ENCODE measurements around the gene TTL.
"Not testable (repeated sequence)": the region's sequence is repeated elsewhere in the genome, so short reads cannot be mapped to it uniquely, and the experiment has no call there.

The TTL gene

DNA sequence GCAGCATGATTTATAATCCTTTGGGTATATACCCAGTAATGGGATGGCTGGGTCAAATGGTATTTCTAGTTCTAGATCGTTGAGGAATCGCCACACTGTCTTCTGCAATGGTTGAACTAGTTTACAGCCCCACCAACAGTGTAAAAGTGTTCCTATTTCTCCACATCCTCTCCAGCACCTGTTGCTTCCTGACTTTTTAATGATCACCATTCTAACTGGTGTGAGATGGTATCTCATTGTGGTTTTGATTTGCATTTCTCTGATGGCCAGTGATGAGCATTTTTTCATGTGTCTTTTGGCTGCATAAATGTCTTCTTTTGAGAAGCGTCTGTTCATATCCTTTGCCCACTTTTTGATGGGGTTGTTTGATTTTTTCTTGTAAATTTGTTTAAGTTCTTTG, 42.3 kb downstream of the TTL start:
- not testable (repeated sequence) for DNase-seq

DNA sequence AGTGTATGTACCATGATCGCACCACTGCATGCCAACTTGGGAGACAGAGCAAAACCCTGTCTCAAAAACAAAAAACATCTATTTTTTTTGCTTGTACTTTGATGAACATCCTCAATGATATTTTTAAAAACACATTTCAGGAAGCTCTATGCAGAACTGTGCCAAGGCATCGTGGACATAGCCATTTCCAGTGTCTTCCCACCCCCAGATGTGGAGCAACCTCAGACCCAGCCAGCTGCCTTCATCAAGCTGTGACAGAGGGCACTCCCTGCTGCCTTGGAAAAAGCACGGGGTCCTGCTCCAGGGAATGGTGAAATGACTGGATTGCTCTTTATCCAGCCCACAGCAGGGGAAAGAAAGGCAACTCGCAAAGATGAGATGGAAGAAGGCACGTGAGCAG, 46.6 kb downstream of the TTL start:
- DNase-seq = no peak

DNA sequence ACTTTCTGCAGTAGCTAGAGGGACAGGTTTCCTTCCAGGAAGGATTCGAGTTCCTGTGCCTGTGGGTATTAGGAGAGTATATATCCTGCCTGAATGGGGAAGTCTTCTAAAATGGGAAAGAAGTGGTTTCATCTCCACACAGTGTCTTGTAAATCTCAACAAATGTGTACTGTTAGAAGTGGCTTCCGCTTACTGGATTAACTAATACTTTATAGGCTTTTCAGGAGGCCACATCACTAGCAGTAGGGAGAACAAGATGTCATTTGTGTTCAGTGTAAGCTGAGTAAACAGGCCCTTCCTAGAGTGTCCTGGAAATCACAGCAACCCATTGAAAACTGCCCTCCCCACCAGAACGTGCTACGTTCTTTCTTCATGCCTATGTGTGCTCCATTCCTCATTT, 47.8 kb downstream of the TTL start:
- DNase-seq = no peak

DNA sequence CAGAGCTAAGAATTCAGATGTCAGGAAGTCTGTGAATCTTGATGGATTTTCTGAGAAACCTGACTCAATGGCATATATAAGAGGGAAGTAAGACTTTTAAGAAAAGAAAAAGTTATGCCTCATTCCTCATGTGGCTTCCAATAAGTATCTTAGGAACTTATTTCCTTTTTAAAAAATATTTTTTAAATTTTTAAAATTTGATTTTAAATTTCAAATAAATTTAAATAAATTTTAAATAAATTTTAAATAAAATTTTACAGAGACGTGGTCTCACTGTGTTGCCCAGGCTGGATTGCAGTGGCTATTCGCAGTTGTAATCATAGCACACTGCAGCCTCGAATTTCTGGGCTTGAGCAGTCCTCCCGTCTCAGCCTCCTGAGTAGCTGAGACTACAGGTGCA, 48.8 kb downstream of the TTL start:
- no peak for DNase-seq

DNA sequence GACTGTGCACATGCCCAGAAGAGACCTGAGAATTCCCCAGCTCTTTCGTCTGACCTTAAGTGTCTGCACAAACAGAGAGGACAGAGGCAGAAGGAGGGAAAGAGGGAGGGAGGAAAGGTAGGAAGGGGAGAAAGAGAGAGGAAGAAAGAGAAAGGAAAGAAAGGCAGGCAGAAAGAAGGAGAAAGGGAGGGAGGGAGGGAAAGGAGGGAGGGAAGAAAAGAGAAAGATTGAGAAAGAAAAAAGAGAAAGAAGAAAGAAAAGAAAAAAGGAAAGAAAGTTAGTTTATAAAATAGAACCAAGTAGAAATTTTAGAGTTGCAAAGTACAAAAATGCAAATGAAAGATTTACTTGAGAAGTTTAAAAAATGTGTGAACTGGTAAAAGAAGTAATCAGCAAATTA, 52.9 kb downstream of the TTL start:
- DNase-seq = no peak

DNA sequence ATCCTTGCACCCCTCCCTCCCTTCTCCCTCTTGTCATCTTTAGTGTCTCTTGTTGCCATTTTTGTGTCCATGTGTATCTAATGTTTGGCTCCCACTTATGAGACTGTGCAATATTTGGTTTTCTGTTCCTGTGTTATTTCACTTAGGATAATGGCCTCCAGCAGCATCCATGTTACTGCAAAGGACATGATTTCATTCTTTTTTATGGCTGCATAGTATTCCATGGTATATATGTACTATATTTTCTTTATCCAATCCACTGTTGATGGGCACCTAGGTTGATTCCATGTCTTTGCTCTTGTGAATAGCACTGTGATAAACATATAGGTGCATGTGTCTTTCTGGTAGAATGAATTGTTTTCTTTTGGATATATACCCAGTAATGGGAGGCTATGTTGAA, 54.7 kb downstream of the TTL start:
- not testable (repeated sequence) for DNase-seq

DNA sequence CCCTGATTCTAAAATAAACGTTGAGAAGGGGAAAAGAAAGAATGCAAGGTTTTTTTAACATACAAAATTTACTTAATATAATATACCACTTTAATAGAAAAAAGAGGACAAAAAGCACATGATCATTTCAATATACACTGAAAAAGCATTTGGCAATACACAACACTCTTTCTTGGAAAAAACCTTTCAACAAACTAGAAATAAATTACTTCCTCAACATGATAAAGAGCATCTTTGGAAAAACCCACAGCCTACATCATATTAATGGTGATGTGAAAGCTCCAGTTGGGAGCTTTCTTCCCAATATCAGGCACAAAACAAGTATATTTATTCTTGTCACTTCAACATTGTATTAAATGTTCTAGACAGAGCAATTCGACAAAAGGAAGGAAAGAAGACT, 57.4 kb downstream of the TTL start:
- no peak for DNase-seq

DNA sequence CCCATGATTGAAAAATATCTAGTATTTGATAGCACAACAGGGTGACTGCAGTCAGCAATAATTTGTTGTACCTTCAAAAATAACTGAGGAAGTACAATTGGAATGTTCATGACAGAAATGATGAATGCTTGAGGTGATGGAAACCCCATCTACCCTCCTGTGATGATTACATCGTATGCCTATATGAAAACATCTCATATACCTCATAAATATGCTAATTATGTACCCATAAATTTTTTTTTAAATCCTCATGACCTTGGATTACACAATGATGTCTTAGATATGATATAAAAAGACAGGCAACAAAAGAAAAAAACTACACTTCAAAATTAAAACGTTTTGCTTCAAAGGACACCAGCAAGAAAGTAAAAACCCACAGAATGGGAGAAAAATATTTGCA, 59.0 kb downstream of the TTL start:
- DNase-seq = no peak

DNA sequence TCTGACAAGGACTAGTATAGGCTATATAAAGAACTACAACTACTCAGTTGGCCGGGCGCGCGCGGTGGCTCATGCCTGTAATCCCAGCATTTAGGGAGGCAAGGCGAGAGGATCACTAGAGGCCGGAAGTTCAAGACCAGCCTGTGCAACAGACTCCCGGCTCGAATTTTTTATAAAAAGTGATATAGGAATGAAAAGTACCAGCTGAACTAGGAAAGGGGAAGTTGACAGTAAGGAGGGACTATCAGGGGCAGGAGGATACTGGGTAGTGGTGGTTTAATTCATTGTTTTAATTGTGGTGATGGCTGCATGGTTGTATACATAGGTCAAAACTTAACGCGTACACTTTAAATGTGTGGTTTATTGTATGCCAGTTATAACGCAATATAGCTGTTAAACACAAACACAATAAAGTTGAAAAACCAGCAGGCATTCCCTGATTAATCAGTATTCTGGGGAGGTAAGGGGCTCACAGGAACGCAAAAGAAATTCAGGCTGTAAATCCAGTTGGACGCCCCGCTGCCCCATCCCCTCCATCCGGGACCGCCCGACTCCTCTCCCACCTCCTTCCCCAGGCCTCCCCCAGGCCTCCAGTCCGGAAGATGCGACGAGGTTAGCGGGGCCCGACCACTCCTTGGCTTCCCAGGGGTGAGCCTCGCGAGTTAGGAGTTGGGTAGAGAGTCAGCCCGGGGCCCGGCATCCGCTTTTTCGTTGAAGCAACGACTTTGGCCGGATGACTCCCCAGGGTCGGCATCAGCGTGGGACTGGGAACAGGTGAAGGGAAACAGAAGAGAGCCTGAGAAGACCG, 59.6 kb downstream of the TTL start:
- peak; percentile 70 for DNase-seq

DNA sequence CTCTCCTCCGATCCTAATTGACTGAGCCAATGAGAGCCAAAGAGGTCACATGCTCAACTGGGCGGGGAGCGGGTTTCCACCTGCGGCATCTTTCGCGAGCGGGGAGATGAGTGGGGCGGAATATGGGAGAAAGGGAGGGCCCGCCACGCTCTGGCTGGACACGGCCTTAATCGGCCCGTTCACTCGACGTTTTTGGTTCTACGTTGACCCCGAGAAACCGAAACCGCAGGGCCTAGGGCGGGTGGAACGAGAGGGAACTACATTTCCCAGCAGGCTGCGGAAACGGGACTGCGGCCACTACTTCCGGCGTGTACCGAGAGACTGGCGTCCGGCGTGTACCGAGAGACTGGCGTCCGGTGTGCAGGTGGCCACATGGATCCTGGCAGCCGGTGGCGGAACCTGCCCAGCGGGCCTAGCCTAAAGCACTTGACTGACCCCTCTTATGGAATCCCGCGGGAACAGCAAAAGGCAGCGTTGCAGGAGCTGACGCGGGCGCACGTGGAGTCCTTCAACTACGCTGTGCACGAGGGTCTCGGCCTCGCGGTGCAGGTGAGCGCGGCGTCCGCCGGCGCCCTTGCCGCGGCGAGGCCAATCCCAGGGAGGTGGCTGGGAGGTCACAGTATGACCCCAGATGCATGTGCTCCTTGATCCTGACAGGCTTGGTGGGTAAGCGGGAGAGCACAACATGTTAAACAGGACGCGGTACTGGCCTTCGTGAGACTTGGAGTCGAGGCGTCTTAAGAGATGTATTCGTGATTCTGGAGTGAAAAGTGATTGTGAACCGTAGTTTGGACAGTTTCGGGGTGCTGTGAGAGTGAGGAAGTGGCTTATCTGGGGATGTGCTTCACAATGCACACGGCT, 60.4 kb downstream of the TTL start, which contains the start of gene POLR1B:
Gene POLR1B, plus strand, starts transcription at position 343 of the 861 bp plus-strand sequence. Its CDS starts 30 bp downstream, at position 373.
- peak; percentile 77 for DNase-seq

DNA sequence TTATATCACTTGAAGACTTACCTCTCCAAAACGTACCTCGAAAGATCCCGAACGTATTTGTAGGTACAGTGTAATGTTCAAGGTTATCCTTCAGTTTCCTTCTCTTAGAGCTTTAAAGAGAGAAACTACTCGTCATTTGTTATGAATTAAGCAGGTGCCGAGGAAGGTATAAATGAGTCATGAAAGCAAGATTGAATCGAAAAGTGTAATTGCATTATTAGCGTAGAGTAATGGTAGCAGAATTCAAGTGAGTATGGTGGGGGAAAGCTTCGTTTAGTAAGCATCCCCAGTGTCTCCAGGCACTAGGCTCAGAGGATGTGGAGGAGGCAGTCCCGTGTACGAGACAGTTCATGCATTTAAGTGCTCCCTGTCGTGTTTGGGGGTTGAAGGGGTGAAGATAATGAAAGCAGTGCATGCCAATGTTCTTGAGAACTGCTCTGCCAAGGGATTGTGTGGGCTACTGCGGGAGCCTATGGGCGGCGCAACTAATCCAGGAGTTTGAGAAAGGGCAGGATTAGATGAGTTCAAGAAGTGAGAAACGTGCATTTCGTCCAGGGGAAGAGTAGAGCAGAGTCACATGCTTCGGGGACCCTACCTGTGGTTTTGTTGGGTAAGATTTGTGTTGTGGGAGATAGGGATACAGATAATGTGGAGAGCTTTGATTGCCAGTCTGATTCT, 61.2 kb downstream of the TTL start:
- DNase-seq = no peak

DNA sequence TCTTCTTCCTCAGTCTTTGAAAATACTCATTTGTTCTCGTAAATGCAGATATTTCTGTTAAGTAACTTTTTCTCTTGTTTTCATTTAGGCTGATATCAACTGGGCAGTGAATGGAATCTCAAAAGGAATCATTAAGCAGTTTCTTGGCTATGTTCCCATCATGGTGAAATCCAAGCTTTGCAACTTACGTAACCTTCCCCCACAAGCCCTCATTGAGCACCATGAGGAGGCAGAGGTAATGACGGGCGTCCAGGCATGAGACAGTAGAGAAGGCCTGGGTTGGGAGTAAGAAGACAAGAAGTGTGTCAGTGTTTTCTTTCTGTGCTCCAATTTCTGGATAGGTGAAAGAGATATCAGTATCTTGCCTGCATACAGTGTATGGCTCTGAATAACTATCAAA, 65.4 kb downstream of the TTL start:
- peak; percentile 48 for DNase-seq

DNA sequence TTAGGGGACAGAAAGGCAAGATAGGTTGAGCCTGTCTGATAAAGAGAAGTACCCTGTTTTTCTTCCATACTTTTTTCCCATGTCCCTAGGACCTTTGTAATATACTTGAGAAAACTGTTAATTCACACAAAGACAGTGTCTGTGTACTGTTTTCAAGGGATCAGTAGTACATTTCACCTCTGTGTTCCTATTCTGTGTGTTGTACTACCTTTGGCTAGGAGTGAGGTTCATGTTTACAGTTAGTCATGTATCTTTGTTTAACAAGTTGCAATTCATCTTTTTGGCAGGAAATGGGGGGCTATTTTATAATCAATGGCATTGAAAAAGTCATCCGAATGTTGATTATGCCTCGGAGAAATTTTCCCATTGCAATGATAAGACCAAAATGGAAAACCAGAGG, 67.0 kb downstream of the TTL start:
- DNase-seq = no peak

DNA sequence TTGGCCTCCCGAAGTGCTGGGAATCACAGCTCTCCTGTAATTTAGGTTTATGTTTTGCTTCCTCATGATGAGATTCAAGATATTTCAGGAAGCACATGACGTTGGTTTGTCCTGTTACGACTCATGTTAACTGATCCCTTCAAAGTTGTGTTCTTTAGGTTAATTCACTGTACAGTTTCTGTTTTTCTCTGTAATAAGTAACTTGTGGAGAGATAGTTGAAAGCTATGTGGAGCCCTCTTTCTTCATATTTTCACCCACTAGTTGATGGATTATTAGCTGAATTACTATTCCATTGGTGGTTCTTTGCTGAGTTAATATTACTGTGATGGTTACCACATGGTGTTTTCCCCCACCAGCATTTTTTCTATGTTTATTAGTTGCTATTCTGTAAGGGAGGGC, 84.1 kb downstream of the TTL start:
- DNase-seq = no peak

DNA sequence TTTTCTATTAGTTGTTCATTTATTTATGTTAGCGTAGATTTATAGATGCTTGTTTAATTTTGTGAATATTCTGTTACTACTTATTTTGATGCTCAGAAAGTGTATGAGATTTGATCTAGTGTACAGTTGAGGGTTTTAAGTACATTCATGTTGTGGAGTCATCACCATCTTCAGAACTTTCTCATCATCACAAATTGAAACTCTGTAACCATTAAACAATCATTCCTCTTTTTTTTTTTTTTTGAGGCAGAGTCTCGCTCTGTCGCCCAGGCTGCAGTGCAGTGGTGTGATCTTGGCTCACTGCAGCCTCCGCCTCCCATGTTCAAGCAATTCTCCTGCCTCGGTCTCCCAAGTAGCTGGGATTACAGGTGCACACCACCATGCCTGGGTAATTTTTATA, 84.6 kb downstream of the TTL start:
- not testable (repeated sequence) for DNase-seq

DNA sequence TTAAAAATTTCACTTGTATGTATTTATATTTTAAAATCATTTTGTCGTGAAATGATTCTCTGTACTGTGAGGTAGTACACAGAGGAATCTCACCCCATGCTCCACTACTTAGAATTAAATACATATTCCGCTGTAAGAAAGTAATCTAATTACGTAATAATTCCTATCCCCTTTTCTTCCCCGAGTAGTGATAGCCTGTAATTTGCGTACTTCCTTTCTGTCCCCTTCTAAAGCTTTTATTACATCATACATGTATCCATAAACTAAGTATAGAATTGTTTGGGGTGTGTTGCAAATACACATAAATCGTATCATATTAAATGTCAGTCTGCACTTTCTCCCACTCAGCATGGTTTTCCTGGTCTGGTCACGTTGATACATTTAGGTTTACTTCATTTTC, 90.0 kb downstream of the TTL start:
- DNase-seq = no peak

DNA sequence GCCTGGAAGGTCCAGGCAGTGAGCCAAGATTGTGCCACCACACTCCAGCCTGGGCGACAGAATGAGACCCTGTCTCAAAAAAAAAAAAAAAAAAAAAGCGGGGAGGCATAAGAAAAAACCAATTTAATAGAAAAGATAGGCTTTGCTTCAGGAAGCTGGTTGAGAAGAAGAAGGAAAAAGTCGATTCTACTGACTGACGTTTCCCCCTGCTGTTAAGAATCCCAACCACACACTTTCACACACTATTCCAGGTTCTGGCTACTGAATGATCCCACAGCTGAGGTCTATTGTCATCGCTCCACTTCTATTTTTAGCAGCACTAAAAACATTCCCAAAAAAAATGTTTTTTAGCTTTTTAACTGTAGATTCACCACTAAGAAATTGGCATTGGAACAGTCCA, 95.8 kb downstream of the TTL start:
- DNase-seq = peak; percentile 22

DNA sequence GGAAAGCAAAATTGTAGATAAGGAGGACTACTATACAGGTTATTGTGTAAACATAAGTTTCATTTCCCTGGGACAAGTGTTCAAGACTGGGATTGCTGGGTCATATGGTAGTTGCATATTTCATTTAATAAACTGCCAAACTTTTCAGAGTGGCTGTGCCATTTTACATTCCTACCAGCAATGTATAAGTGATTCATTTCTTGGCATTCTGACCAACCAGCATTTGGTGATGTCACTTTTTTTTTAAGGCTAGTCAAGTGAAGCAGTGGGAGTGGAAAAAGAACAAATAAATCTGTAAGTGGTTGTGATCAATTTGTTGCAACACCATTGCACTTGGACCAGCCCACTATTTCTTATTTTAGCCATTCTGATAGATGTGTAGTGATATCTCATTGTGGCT, 97.3 kb downstream of the TTL start:
- DNase-seq = peak; percentile 89

DNA sequence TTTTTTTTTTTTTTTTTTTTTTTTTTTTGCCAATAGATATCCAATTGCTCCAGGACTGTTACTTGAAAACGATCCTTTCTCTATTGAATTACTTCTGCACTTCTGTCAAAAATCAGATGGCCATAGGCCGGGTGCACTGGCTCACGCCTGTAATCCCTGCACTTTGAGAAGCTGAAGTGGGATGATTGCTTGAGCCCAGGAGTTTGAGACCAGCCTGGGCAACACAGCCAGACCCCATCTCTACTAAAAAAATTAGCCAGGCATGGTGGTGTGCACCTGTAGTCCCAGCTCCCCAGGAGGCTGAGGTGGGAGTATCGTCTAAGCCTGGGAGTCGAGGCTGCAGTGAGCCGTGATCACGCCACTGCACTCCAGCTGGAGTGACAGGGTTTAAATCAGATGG, 98.1 kb downstream of the TTL start:
- no peak for DNase-seq

DNA sequence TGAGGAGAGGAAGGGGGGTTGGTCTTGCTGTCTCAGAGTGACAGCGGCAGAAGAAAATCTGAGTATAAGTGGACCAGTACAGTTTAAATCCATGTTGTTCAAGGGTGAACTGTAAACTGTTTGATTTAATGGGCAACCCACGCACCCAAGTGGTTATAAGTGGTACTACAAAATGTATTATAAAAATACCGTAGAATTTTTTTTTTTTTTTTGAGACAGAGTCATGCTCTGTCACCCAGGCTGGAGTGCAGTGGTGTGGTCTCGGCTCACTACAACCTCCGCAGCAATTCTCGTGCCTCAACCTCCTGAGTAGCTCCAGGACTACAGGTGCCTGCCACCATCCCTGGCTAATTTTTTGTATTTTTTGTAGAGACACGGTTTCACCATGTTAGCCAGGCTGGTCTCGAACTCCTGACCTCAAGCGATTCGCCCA, 100.4 kb downstream of the TTL start:
- DNase-seq = peak; percentile 70

DNA sequence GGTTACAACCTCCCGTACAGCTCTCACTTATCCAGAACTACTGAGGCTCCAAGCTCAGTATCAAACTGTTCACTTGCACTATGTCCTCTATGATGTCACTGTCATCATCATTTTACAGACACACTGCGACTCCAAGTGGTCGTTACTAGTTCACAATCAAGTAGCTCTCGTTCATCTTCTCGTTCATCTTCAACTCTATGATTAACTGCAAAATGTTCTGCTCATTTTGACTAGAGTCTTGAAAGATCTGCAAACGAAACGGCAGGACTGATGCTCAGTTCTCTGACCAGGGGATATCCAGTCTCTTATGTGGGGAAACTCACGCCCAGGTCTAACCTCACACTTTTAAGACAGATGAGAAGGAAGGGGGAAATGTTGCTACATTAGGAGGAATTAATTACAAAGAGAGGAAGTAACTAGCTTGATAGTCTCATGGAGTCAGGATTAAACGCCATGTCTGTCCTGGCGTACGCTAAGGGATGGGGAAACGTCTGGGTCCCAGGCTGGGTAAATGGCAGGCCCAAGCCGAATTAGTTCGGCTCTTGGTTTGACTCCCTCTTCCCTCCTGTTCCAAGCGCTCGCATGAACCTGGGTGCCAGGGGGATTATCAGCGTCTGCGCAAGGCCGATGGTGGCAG, 101.7 kb downstream of the TTL start:
- DNase-seq = peak; percentile 19

DNA sequence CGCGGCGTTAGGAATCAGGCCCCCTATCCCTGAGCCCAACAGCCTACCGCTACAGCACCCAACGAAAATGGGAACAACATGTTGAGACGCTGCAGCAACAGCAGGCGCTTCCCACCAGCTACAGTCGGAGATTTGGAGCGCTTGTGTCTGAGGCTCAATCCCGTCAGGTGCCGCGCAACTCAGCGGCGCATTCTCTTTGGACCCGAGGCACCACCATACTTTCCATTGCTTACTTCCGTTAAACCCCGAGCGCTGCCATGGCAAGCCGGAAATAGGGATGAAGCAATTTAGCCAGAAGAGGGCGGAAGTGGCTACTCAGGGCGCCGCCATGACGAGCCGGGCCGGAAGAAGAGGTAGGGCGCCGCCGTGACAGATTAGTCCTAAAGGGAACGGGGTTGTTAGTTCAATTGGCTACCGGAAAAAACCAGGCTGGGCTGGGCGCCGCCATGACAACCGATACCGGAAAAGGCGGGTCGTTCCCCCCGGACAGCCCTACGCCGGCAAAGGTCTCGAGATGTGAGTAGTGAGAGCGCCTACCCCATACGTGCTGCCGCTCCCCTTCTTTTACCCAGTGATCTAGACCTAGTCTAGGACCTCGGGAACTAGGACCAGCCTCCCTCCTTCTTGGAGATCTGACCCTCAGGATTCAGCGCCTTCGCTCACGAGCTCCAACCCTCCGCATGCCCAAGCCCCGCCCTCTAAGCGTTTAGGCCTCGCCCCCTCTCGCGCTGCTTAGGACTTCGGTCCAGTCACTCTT, 102.4 kb downstream of the TTL start, which contains the start of gene CHCHD5:
Gene CHCHD5, plus strand, starts transcription at position 476 of the 757 bp plus-strand sequence. Its CDS starts 39 bp downstream, at position 515.
- DNase-seq = peak; percentile 97

All from fibroblast of skin of right quadriceps (primary cell).